Occipital lobe (tissue), 2 donors: Measurements from ENCODE around the gene IGSF5. TPM values are rescaled to one million over a fixed set of nuclear protein-coding genes. Genes with fewer than 3 reads are reported as not detected.
"Not testable (repeated sequence)": the region's sequence is repeated elsewhere in the genome, so short reads cannot be mapped to it uniquely, and the experiment has no call there.

Experiments
- DNase-seq: peaks from one replicate; lab custom pipeline; 2025; lab: John Stamatoyannopoulos, UW
- total RNA-seq: library from RNA; depleted of rRNA; stranded (reverse); fragments of >200 nt; gene quantifications from one replicate; pipeline ENCODE4 v1.2.3, GENCODE V29; 2014

IGSF5 gene
- total RNA-seq, 1 donor from 2014 or later: 0.78 TPM

DNA sequence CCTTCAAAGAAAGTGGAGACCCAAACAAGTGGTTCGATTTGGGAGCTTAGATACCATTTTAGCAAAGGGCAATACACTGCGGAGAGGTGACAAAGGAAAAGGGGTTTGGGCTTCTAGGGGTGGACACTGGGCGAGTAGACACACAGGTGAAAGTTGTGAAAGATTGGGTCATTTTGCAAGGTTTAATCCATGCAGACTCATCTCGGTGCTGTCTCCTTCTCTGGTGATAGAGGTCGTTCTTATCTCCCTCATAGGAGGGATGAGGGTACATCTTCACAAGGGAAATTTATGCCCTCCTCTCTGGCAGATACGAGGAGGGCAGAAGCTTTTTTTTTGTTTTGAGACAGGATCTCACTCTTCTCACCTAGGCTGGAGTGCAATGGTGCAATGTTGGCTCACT, 6.4 kb upstream of the IGSF5 start:
- DNase-seq: no peak

DNA sequence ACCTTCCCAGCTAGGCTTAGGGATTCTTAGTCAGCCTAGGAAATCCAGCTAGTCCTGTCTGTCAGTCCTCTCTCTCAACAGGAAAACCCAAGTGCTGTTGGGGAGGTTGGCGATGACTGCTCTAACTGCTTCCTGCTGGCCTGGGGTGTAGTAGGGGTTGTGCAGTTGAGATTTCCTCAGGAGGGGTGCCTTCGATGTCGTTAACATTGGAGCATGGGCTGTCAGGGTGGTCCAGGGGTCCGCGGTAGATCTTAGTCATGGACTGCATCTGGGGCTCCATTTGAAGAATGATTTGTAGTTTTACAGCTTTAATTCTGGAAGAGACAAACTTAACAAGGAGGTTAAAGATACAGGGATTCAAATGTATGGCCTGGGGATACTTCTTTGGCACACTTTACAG, 5.5 kb upstream of the IGSF5 start:
- DNase-seq: not testable (repeated sequence)

DNA sequence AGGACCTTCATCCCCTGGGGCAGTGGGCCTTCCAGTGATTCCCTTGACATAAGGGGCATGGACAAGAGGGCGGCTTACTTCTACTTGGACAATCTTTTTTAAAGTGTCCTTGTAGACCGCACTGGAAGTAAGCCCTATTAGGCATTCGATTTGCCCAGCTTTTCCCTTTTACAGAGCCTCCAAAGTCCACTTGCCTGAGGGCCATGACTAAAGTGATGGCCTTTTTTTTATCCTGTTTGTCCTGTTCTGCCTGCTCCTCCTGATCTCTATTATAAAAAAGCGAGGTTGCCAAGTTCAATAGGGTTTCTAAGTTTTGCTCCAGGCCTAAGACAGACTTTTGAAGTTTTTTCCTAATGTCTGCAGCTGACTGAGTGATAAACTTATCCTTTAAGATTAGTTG, 2.4 kb upstream of the IGSF5 start:
- DNase-seq: not testable (repeated sequence)

- DNase-seq: not testable (repeated sequence)
Observed at GRCh38 chr21:39745332-39745731, 349 bp downstream of the IGSF5 start.

- no peak for DNase-seq
Observed at GRCh38 chr21:39750670-39751069, 5.7 kb downstream of the IGSF5 start.

- DNase-seq: no peak
Observed at GRCh38 chr21:39754811-39755210, 9.8 kb downstream of the IGSF5 start.

- no peak for DNase-seq
Observed at GRCh38 chr21:39756285-39756684, 11.3 kb downstream of the IGSF5 start.

DNA sequence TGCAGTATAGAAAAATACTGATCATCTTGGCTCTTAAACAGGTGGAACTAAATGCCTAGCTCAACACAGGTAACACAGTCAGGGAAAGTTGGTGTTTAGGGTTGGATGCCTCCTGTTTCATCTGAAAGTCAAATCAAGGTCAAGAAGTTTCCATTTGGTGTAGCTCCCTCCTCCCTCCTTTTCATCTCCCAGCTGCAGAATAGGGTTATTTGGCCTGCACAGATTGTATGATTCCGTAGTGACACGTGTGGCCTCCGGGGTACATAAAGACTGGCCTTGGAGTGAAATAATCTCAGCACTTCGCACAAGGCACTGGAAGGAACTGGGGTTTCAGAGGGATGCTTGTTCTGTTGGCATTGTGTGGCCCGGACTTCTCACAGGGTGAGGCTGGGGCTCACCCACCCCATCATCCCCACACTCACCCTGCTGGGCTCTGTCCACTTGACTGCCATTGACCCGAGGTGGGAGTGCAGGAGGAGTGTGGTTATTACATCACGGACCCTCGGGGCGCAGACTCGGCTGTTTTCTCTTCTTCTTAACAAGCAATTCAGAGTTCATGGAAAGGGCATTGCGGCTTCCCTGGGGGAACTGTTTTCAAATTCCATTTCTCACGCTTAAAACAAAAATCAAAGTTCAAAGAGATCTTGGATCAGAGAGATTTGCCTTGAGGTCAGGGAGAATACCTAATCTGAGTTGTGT, 18.4 kb downstream of the IGSF5 start:
- DNase-seq: no peak

- DNase-seq: no peak
Observed at GRCh38 chr21:39774227-39774626, 29.2 kb downstream of the IGSF5 start.

GRCh38 chr21:39775816-39776215, 30.8 kb downstream of the IGSF5 start:
- DNase-seq: no peak

GRCh38 chr21:39776589-39776988, 31.6 kb downstream of the IGSF5 start:
- no peak for DNase-seq

DNA sequence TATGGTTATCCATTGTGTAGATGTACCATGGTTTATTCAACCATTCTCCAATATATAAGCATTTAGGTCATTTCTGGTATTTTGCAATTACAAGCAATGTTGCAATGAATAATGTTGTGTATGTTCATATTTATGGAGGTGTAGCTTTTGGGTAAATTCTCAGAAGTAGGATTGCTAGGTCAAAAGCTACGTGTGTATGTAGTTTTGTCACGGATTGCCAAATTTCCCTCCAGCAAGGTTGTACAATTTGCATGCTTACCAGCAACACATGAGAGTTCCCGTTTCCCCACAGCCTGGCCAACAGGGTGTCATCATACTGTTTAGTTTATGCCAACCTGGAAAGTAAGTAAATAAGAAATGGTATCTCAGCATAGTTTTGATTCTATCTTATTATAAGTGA, 36.3 kb downstream of the IGSF5 start:
- no peak for DNase-seq

DNA sequence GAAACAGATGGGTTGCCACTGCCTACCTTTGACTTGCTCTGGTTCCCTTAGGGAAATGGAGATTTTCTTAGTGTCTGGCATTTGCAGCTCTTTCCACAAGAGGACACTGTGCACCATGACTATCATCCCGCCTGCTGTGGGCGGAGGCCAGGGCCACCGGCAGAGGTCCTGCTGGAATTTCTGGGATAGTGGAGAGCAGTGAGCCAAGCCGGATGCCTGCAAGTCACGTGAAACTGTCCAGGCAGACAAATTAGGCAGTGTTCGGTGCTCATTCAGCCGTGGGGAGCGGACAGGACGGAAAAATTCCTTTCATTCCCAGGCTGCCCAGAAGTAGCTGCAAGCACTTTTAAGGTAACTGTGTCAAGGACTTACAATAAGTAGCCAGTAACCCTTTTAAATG, 43.4 kb downstream of the IGSF5 start:
- peak; percentile 54 for DNase-seq

DNA sequence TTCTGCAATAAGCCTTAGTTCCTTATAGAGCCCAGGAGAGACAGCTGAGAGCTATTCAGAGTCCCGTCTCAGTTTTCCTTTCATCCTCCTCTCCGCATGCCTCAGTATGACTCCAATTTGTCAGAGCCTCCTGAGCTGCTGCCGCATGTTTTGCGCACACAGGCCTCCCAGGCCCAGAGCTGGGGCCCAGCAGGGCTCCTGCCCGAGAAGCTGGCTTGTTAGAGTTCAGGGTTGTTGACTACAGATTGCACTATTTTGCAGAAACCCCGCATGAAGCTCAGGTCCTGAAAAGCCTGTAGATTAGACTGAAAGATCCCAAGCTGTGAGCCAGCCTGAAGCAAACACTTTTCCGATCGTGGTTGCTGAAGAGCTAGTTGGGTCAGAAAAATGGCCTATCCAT, 51.5 kb downstream of the IGSF5 start:
- no peak for DNase-seq

DNA sequence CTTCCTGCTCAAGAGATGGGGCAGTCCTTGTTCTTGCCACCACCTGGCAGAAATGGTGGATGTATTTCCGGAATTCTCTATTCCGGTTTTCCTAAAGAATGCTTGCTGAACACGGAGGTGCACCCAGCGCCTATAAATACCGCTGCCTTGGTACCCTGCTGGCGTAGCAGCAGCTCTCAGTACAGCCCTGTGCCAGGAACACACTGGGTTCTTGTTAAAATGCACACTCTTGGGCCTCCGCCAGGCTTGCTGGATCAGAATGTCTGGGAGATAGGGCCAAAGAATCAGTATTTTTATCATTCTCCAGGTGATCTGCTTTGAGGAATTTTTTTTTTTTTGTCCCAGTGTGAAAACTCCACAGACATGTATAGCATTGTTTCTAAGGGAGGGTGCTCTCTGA, 54.2 kb downstream of the IGSF5 start:
- DNase-seq: peak; percentile 57

GRCh38 chr21:39800311-39800710, 55.3 kb downstream of the IGSF5 start:
- no peak for DNase-seq

DNA sequence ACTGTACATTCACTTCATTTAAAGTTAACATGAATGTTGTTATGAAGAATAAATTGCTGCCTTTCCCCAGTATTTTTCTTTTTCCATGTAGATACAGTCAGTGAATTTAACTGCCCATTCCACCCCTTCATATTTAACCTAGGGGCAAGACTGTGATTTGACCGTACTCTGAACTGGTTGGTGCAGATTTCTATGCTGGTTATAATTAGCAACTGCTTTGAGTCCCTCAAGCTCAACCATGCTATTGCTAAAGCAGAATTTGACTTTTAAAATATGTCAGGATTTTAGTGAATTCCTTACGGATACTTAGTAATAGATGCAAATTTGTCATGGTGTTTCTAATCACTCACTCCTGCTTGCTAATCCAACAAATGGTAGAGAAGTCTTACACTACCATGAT, 57.2 kb downstream of the IGSF5 start:
- DNase-seq: no peak

GRCh38 chr21:39803393-39803792, 58.4 kb downstream of the IGSF5 start:
- no peak for DNase-seq

GRCh38 chr21:39804240-39804639, 59.3 kb downstream of the IGSF5 start:
- no peak for DNase-seq

- no peak for DNase-seq
Observed at GRCh38 chr21:39805983-39806382, 61.0 kb downstream of the IGSF5 start.

DNA sequence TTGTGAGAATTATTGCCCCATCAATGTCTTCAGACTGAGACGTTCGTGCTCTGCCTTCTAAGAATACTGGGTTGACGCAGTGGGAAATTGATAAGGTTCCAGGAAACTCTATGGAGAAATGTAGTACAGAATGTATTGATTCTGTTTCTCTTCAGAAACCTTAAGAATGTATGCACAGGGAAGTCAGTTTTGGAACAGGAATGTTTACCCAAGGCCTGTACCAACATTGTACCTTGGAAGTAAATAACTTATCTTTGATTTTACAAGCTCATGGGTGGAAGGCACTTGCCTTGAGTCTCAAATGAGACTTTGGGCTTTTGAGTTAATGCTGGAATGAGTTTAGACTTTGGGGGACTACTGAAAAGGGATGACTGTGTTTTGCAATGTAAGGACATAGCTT, 62.8 kb downstream of the IGSF5 start:
- no peak for DNase-seq

DNA sequence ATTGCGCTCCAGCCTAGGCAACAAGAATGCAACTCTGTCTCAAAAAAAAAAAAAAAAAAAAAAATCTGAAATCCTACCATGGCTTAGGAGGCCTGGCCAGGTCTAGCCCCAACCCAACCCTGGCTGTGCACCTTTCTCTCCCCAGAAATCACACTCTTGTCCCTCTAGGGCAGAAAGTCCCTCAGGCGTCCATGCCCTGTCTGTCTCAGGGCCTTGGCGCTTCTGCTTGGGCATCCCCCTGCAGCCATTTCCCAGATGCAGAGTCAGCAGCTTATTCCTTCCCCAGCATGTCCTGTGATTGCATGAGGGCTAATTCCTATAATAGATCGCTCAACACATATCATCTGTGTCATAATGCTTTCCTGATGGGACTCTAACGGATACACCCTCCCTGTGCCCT, 65.0 kb downstream of the IGSF5 start:
- DNase-seq: no peak

- DNase-seq: no peak
Observed at GRCh38 chr21:39812983-39813382, 68.0 kb downstream of the IGSF5 start.

GRCh38 chr21:39818557-39818956, 73.6 kb downstream of the IGSF5 start:
- DNase-seq: no peak
